BLaER1 treated with 17β-estradiol and CSF1 and Interleukin-3, amounts not matched to agents 10 nM and 100 nM (cell line): ENCODE results near the gene SEL1L2.

Experiments used
- H3K27ac ChIP-seq, 11 experiments: shearing (Covaris generic); formaldehyde crosslinking; 2 replicates each; pipeline ENCODE4 v1.8.1; 2022
- H3K27me3 ChIP-seq, 11 experiments: shearing (Covaris generic); formaldehyde crosslinking; 2 replicates each; pipeline ENCODE4 v1.8.1; 2022
- H3K36me3 ChIP-seq, 11 experiments: shearing (Covaris generic); formaldehyde crosslinking; 2 replicates each; pipeline ENCODE4 v1.8.1; 2022
- H3K4me1 ChIP-seq, 10 experiments: shearing (Covaris generic); formaldehyde crosslinking; 2 replicates each; pipeline ENCODE4 v1.8.1; 2022
- H3K4me2 ChIP-seq, 11 experiments: shearing (Covaris generic); formaldehyde crosslinking; 2 replicates each; pipeline ENCODE4 v1.8.1; 2022
- H3K4me3 ChIP-seq, 10 experiments: shearing (Covaris generic); formaldehyde crosslinking; 2 replicates each; pipeline ENCODE4 v1.8.1; 2022
- H3K9ac ChIP-seq, 11 experiments: shearing (Covaris generic); formaldehyde crosslinking; 2 replicates each; pipeline ENCODE4 v1.8.1; 2022
- H3K9me3 ChIP-seq, 11 experiments: shearing (Covaris generic); formaldehyde crosslinking; replicated peaks in 1 of 11; 2 replicates each; pipeline ENCODE4 v1.8.1; 2022
- H4K20me1 ChIP-seq, 11 experiments: shearing (Covaris generic); formaldehyde crosslinking; 2 replicates each; pipeline ENCODE4 v1.8.1; 2022
- Cebpa-rat ChIP-seq, 11 experiments: shearing (Covaris generic); IDR thresholded peaks; 2 replicates each; pipeline ENCODE4 v1.8.1; 2022

SEL1L2 gene

GRCh38 chr20:13863244-13863643 lies 127.2 kb downstream of the SEL1L2 start:
- Histone ChIP-seq H3K36me3 (no peaks in the 10 kb centered on the region), H3K27me3 (no peaks in the 10 kb centered on the region), H3K27ac (no peak overlapping the region), H3K9me3 (no peaks in the 10 kb centered on the region), H3K4me2 (no peak overlapping the region), H3K4me1 (peaks cover 0 to 8% (median 0%) of the 10 kb centered on the region in 10 experiments; a peak in 4 of 20 replicates), H3K4me3 (no peak overlapping the region), H3K9ac (no peak overlapping the region), H4K20me1 (no peaks in the 10 kb centered on the region)
- no peak for TF ChIP-seq Cebpa-rat (IDR thresholded peaks at IDR 0.05)

- Histone ChIP-seq H3K9me3 (no peaks in the 10 kb centered on the region), H4K20me1 (no peaks in the 10 kb centered on the region), H3K4me3 (no peak overlapping the region)
Measured at GRCh38 chr20:13862245-13862644, 128.2 kb downstream of the SEL1L2 start.

DNA sequence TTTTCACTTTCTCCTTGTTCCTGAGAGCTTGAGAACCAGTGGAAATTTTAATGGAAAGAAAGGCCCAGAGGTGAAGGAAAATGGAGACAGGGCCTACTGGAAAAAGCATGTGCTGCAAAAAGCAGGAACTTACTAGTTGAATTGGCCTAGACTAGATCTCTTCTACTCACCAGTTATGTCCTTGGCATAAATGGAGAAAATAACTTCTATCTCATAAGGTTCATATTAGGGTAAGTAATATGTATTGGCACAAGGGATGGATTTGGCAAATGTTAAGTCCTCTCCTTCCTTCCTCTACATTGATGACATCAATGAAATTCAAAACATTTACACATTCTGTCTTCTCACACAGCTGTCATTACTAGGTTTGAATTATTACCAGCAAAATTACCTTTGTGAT lies 131.5 kb downstream of the SEL1L2 start:
- Histone ChIP-seq H3K9ac (no peak overlapping the region), H3K27me3 (no peaks in the 10 kb centered on the region), H3K4me2 (no peak overlapping the region), H3K27ac (no peak overlapping the region), H3K9me3 (no peaks in the 10 kb centered on the region), H4K20me1 (no peaks in the 10 kb centered on the region), H3K4me1 (no peaks in the 10 kb centered on the region), H3K4me3 (no peak overlapping the region), H3K36me3 (no peaks in the 10 kb centered on the region)
- TF ChIP-seq Cebpa-rat (IDR thresholded peaks at IDR 0.05) = no peak

More at GRCh38 chr20:13862245-13862644, 128.2 kb downstream of the SEL1L2 start:
- no peak overlapping the region for H3K27ac ChIP-seq
- H3K4me1 ChIP-seq = peaks cover 0 to 8% (median 0%) of the 10 kb centered on the region in 10 experiments; a peak in 3 of 20 replicates
- H3K36me3 ChIP-seq = no peaks in the 10 kb centered on the region
- TF ChIP-seq Cebpa-rat (IDR thresholded peaks at IDR 0.05) = no peak
- no peak overlapping the region for H3K4me2 ChIP-seq
- no peaks in the 10 kb centered on the region for H3K27me3 ChIP-seq
- no peak overlapping the region for H3K9ac ChIP-seq

DNA sequence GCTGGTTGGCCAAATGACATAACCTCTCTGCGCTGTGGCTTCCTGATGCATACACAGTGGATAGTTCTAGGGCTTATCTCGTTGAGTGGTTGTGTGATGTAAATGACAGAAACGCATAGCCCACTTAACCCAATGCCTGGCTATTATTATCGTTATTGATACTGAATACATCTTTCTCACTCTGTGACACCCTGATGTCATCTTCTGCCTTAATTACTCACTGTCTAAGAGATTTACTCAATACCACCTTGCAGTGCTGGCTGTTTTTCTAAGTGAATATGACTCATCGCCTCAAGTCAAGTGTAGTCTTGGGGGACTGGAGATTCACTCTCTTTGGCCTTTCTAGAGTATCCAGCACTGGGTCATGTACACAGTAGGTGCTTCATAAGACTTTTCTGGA lies 132.0 kb downstream of the SEL1L2 start:
- H3K9me3 ChIP-seq = no peaks in the 10 kb centered on the region
- no peak for TF ChIP-seq Cebpa-rat (IDR thresholded peaks at IDR 0.05)
- H4K20me1 ChIP-seq = no peaks in the 10 kb centered on the region
- H3K4me3 ChIP-seq = no peak overlapping the region
- H3K27ac ChIP-seq = no peak overlapping the region
- no peaks in the 10 kb centered on the region for H3K36me3 ChIP-seq
- H3K4me2 ChIP-seq = no peak overlapping the region
- H3K4me1 ChIP-seq = no peaks in the 10 kb centered on the region
- no peak overlapping the region for H3K9ac ChIP-seq
- no peaks in the 10 kb centered on the region for H3K27me3 ChIP-seq

DNA sequence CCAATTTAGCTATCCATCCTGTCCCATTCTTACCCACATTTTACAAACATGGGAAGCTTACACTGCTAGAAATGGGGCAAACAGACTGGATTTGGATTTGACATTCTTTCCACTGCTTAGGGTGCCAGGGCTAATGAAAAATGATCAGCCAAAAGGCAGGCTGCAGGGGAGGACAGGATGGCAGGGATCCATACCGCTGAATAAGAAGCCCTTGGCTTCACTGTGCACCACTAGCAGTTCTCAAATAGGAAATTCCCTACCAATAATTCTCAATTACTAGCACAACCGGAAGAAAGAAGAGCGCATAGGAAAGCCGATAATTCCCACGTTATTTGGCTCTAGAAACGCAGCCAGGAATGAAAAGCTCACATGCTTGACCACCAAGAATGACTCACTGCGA lies 132.5 kb downstream of the SEL1L2 start:
- no peak overlapping the region for H3K4me3 ChIP-seq
- no peak overlapping the region for H3K4me2 ChIP-seq
- H3K4me1 ChIP-seq = no peaks in the 10 kb centered on the region
- no peaks in the 10 kb centered on the region for H3K27me3 ChIP-seq
- H3K27ac ChIP-seq = no peak overlapping the region
- no peaks in the 10 kb centered on the region for H3K9me3 ChIP-seq
- H4K20me1 ChIP-seq = no peaks in the 10 kb centered on the region
- no peaks in the 10 kb centered on the region for H3K36me3 ChIP-seq
- TF ChIP-seq Cebpa-rat (IDR thresholded peaks at IDR 0.05) = no peak
- no peak overlapping the region for H3K9ac ChIP-seq

- H3K4me3 ChIP-seq = no peak overlapping the region
- H3K4me1 ChIP-seq = no peaks in the 10 kb centered on the region
- no peaks in the 10 kb centered on the region for H3K9me3 ChIP-seq
- no peaks in the 10 kb centered on the region for H3K27me3 ChIP-seq
- no peak overlapping the region for H3K9ac ChIP-seq
- H3K27ac ChIP-seq = no peak overlapping the region
- no peaks in the 10 kb centered on the region for H4K20me1 ChIP-seq
- H3K36me3 ChIP-seq = no peaks in the 10 kb centered on the region
- TF ChIP-seq Cebpa-rat (IDR thresholded peaks at IDR 0.05) = no peak
- H3K4me2 ChIP-seq = no peak overlapping the region
Measured at GRCh38 chr20:13857304-13857703, 133.1 kb downstream of the SEL1L2 start.

DNA sequence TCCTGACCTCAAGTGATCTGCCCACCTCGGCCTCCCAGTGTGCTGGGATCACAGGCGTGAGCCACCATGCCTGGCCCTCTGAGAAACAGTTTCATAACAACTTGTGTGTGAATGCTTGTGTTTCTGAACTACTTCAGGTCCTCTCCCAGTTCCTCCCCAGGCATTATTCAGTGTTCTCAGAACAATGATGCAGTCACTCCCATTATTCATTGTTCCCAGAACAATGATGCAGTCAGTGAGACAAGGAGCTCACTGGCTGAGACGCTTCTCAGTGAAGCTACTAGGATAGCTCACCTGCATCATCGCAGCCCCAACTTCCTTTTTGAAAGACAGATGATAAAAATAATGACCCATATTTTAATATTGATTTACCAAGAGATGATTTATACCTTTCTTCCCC lies 134.1 kb downstream of the SEL1L2 start:
- no peak for TF ChIP-seq Cebpa-rat (IDR thresholded peaks at IDR 0.05)
- Histone ChIP-seq H3K9me3 (no peaks in the 10 kb centered on the region), H3K36me3 (no peaks in the 10 kb centered on the region), H3K27ac (no peak overlapping the region), H3K9ac (no peak overlapping the region), H3K27me3 (no peaks in the 10 kb centered on the region), H3K4me3 (no peak overlapping the region), H3K4me2 (no peak overlapping the region), H3K4me1 (no peaks in the 10 kb centered on the region), H4K20me1 (no peaks in the 10 kb centered on the region)

GRCh38 chr20:13855613-13856012 lies 134.8 kb downstream of the SEL1L2 start:
- no peak overlapping the region for H3K27ac ChIP-seq
- no peak overlapping the region for H3K4me2 ChIP-seq
- no peaks in the 10 kb centered on the region for H3K27me3 ChIP-seq
- H3K4me1 ChIP-seq = no peaks in the 10 kb centered on the region
- no peaks in the 10 kb centered on the region for H3K9me3 ChIP-seq
- no peaks in the 10 kb centered on the region for H3K36me3 ChIP-seq
- H3K4me3 ChIP-seq = no peak overlapping the region
- no peaks in the 10 kb centered on the region for H4K20me1 ChIP-seq
- TF ChIP-seq Cebpa-rat (IDR thresholded peaks at IDR 0.05) = no peak
- no peak overlapping the region for H3K9ac ChIP-seq

GRCh38 chr20:13852306-13852705 lies 138.1 kb downstream of the SEL1L2 start:
- no peak for TF ChIP-seq Cebpa-rat (IDR thresholded peaks at IDR 0.05)
- Histone ChIP-seq H3K27ac (no peak overlapping the region), H3K4me1 (no peaks in the 10 kb centered on the region), H3K4me2 (no peak overlapping the region), H3K27me3 (no peaks in the 10 kb centered on the region), H4K20me1 (no peaks in the 10 kb centered on the region), H3K9me3 (peaks cover 0 to 9% (median 0%) of the 10 kb centered on the region in 11 experiments; a peak in 5 of 22 replicates), H3K36me3 (no peaks in the 10 kb centered on the region), H3K4me3 (no peak overlapping the region), H3K9ac (no peak overlapping the region)

DNA sequence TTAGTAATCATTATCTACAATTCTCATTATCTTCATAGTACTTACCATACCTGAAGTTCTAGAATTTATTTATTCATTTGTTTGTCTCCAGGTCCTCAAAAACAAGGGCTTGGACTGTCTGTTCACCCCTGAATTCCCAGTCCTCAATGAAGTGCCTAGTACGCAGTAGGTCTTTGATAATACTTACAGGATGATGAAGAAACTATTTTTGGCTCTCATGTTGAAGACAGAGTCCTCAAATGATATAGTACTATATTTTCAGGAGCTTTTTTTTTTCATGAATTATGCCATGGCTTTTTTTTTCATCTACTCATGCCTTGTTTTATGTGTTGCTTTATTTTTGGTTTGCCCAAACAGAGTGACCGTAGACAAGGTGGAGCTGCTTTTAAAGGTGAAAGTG lies 139.1 kb downstream of the SEL1L2 start:
- no peak overlapping the region for H3K9ac ChIP-seq
- no peaks in the 10 kb centered on the region for H4K20me1 ChIP-seq
- H3K27ac ChIP-seq = no peak overlapping the region
- no peak overlapping the region for H3K4me2 ChIP-seq
- no peak for TF ChIP-seq Cebpa-rat (IDR thresholded peaks at IDR 0.05)
- no peaks in the 10 kb centered on the region for H3K27me3 ChIP-seq
- H3K9me3 ChIP-seq = peaks cover 0 to 9% (median 0%) of the 10 kb centered on the region in 11 experiments; a peak in 5 of 22 replicates
- H3K36me3 ChIP-seq = no peaks in the 10 kb centered on the region
- no peak overlapping the region for H3K4me3 ChIP-seq
- no peaks in the 10 kb centered on the region for H3K4me1 ChIP-seq
